HG03039 (cell line): ENCODE data around the gene SIGLEC11.
"Not testable (repeated sequence)": the region's sequence is repeated elsewhere in the genome, so short reads cannot be mapped to it uniquely, and the experiment has no call there.

ENCODE experiments used
- ATAC-seq: cut with Tn5 transposase; IDR thresholded peaks from one replicate; pipeline ENCODE4 v1.9.1; 2021; ENCODE audit warnings: mild to moderate bottlenecking, moderate library complexity; ENCODE audit not compliant: unreplicated experiment

SIGLEC11 gene

DNA sequence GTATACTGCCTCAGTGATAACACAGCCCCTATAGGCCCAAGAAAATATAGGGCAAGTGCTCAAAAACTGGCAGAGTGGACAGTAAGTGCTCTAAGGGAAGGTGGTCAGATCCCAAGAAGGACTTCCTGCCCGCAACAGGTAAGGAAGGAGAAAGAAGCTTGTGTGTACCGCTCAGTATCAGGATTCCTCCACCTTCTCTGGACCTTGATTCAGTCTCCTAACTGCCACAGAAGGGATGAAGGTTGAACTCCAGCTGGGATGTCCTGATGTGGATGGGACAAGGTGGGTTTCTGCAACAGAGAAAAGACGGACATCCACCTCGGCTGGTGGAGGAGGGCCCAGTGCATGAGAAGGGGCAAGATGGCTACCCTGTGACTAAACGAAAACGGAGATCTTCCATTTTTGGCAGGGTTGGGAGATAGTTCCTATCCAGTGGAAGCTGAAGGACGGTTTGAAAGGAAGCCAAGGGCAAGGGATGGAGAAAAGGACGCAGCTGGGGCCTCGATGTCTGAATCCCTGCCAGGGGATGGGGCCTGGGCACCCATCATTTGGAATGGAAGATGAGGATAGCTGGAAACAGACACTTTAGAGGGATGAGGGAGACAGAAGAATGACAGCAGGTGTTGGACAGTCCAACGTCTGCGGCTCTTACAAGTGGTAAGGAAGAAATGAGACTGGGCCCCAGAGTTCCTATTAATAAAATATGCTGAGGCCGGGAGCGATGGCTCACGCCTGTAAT is 33.3 kb downstream of the SIGLEC11 start:
- ATAC-seq, result no peak

DNA sequence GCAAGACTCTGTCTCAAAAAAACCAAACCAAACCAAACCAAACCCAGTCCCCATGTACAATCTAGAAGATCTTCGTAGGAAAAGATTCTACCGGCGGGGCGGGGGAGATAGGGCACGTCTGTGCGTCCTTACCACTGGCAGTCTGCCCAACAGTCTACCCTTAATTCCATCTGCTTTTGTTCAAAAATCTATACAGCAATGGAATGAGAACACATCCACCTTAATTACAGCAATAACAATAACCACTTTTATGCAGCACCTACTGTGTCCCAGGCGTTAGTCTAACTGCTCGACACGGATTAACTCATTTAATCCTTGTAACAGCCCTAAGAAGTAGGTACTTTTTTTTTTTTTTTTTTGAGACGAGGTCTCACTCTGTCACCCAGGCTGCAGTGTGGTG is 34.5 kb downstream of the SIGLEC11 start:
- ATAC-seq, result no peak

GRCh38 chr19:49925486-49925885 is 35.5 kb downstream of the SIGLEC11 start:
- no peak for ATAC-seq

DNA sequence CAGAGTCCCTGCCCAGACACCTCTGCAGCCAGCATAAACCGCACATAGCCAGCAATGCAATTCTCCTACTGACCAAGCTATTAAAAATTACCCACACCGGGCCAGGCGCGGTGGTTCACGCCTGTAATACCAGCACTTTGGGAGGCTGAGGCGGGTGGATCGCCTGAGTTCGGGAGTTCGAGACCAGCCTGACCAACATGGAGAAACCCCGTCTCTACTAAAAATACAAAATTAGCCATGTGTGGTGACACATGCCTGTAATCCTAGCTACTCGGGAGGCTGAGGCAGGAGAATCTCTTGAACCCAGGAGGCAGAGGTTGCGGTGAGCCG is 36.1 kb downstream of the SIGLEC11 start:
- not testable (repeated sequence) for ATAC-seq

DNA sequence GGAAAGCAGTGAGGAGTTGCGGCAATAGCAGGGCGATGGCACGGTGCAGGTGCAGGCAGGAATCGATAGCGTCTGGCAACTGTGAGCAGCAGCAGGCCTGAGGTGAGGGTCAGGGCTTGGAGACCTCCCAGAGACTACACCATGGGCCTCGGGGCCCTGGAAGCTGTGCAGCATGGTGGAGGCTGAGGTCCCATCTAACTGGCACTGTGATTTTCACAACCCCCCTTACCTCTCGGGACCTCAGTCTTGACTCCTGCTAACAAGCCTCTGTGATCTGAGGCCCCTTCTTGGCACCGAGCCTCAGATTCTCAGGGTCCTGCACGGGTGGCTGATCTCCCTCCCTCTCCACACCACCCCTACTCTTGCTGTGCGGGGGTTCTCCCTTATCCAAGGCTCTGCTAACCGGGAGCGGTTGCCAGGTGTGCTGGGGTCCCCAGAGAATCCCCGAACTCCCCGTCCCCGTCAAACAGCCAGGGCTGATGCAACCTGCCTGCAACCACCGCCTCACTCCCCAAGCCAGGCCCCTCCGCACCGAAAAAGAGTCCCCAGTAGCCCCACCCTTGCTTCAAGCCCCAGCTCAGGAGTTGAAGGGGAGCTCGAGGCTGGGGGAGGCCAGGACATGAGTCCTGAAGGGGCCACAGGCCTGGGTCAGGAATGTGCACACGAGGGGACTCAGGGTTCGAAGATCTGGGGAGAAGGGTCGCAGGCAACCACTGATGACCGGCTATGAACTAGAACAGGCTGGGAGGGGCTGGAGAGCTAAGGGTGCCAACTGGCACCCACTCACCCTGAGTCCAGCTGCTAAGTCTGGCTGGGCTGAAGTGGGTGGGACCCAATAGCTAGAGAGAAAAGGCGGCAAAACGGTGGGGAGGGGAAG is 36.7 kb downstream of the SIGLEC11 start:
- no peak for ATAC-seq

- no peak for ATAC-seq
These were observed 37.6 kb downstream of the SIGLEC11 start for GRCh38 chr19:49923055-49924003.

GRCh38 chr19:49921871-49922795 is 38.8 kb downstream of the SIGLEC11 start:
- no peak for ATAC-seq

DNA sequence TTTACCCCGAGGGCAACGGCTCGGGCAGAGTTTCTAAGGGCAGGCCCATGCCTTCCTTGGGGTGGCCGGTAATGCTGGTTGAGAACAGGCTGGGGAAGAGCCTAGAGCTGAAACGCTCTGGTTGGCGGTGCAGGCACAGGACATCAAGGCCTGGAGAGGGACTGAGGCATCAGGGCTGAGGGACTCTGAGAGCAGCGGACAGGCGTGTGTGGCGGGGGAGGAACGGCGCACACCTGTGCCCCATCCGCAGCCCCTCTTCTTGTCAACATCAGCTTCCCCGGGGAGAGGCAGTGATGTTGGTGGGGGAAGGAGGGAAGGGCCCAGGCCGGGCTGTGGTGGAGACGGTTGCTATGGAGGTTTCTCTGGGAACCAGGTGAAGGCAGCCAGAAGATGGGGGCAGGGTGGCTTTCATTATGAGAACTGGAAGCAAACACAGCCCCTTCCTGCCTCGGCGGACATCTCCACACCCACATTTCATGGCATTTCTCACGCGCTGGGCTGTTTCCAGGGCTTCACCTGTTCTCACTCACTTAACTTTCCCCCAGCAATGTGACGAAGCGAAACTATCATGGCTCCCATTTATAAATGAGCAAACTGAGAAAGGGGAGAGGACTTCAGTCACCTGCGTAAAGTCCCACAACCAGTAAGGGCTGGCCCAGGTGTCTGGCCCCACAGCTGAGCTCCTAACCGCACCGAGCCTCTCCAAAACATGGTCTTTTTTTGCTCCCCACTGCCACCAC is 40.2 kb downstream of the SIGLEC11 start:
- ATAC-seq, result no peak

- no peak for ATAC-seq
These were observed 42.9 kb downstream of the SIGLEC11 start for GRCh38 chr19:49918089-49918488.

DNA sequence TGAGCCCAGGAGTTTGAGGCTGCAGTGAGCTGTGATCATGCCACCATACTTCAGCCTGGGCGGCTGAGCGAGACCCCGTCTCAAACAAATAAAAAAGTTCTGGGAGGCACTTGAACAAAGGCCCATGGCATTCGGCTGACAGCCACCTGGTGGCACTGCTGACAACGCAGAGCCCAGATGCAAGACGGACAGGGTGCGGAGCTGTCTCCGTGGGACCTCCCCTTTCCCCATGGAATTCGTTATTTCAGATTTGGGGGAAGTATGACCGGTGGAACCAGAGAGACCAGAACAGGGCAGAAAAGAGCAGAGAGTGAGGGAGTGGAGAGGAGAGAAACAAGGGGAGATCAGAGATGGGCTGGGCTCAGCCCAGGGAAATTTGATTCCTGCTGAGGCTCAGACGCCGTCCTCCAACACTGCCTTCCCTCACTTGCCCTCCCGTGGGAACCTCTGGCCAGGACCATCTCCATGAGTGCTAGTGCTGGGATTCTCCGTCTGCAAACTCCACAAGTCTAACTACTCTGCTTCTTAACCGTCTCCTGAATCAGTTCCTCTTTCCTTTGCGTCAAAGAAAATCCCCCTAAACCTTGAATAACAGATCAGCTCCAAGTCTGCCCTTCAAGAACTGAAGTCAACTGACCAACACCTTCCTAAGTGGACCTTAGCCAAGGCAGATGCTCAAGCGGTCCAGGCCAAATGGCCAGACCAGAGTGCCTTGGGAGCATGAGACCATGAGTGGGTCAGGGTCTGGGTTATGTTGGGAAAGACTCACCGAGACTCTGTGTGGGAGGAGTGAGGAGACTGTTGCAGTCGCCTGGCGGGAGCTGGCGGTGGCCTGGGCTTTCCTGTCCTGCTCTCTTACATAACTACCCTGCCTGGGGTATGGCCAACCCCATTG is 43.9 kb downstream of the SIGLEC11 start:
- ATAC-seq, result no peak

DNA sequence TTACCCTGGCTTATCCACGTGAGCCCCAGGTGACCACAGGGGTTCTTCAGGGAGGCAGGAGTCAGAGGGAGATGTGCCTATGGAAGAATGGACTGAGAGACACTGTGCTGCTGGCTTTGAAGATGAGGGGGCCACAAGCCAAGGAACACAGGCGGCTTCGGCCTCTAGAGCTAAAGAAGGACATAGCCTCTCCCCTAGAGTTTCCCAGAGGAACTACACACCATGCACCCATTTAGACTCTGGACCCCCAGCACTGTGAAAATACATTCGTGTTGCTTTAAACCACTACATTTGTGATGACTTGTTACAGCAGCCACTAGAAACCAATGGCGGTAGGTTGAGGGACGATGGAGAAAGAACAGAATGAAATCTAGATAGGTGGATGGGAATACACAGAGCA is 45.7 kb downstream of the SIGLEC11 start:
- no peak for ATAC-seq

- no peak for ATAC-seq
These were observed 47.3 kb downstream of the SIGLEC11 start for GRCh38 chr19:49913720-49914119.

DNA sequence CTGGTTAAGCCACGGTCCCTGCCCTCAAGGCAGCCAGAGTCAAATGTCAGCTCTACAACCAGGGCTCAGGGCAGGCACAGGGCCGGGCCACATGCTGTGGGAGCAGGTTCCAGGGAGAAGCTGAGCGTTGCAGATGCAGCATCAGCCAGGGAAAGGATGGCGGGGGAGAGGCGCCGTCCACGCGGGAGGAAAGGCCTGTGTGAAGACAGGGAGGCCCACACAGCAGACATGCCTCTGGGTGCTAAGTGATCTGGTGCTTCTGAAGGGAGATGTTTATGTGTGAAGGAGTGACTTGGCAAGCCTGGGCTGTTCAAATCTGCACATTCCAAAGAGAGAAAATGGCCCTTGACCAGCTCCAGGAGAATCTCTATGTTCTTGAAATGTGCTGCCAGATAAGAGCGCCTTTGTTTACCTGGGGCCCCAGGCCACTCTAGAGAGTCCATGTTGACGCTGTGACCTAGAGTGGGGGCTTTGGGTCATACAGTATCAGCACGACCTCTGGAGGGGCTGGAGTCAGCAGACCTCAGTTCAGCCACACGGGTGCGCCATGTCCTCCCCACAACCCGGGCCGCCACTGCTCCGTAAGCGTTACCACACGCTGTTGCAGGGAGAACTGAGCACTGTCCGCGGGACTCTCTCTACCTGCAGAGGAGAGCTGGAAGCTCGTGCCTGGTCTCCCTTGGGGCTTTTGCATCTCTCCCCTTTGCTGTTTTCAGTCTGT is 47.8 kb downstream of the SIGLEC11 start:
- ATAC-seq, result no peak

DNA sequence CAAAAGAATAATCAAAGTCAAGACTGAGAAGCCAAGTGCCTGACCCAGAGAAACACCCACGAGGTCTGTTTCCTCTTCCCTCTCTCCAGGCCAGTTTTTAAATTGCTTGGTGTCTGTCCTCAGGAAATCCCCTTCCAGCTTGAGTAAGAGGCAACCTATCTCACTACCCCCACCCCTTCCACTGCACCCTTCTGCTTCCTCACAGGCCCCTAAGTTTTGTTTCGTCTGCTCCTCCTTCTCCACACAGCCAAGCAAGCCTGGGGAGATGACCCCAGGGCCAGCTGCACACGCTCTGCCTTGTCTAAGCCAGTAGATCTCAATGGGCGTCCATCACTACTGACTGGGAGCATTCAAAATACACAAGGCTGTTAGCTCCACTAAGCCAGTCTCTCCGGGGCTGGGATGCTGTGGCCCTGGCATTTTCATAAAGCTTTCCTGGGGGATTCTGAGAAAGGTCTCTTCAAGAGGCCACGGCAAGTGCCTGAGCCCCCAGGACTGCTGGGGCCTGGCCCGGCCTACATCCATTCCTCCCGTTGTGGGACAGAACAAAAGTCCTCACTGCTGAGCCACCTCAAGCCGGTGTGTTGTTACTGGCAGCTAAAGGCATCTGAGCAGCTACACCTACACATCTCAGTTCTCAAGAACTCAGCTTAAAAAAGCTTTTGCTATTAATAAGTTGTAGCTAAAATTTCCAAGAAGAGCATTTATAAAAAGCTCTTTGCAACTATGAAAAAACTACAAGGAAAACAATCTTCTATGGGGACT is 49.4 kb downstream of the SIGLEC11 start:
- peak; percentile 33 for ATAC-seq

DNA sequence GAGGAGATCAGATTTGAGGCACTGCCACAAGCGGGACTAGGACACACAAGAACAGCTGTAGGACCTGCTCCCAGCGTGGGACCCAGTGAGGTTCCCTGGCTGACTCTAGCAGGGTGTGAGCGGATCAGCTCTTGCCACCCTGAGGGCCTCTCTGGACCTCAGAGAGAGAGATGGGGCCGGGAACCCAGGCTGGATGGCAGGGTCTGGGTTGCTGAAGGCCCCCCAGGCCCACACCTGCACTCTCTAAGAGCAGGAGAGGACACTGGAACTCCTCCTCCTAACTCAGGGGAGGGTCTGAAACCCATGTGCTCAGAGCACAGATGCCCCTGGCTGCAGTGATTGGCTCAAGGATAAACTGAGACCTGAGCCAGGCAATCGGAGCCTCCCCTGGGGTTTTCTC is 50.8 kb downstream of the SIGLEC11 start:
- no peak for ATAC-seq

GRCh38 chr19:49908480-49909420 is 52.2 kb downstream of the SIGLEC11 start:
- ATAC-seq, result no peak
